OCI-LY1 (cell line): ENCODE data around the gene ARAP1.

Experiments used
- H2AFZ ChIP-seq: fragments of 200-600 bp; sonication (generic), shearing (Covaris generic); 2 replicates; pipeline ENCODE4 v1.6.0; 2014; ENCODE audit warnings: antibody characterized with exemption, mild to moderate bottlenecking, low read length
- H3F3A ChIP-seq: fragments of 200-600 bp; sonication (generic), shearing (Covaris generic); 2 replicates; pipeline ENCODE4 v1.6.0; 2014; ENCODE audit warnings: mild to moderate bottlenecking, antibody characterized with exemption, low read length, moderate library complexity; ENCODE audit not compliant: insufficient read depth
- H3K27ac ChIP-seq: fragments of 200-600 bp; sonication (generic); 2 replicates; pipeline ENCODE4 v1.5.1; 2014; ENCODE audit warnings: low read length, mixed run types, mild to moderate bottlenecking, low read depth; ENCODE audit not compliant: poor library complexity, severe bottlenecking
- H3K27me3 ChIP-seq: fragments of 200-600 bp; sonication (generic); 2 replicates; pipeline ENCODE4 v1.6.0; 2014; ENCODE audit warnings: antibody characterized with exemption, mild to moderate bottlenecking, low read length, moderate library complexity; ENCODE audit not compliant: insufficient read depth
- H3K36me3 ChIP-seq: fragments of 200-600 bp; sonication (generic); 2 replicates; pipeline ENCODE4 v1.6.1; 2014; ENCODE audit warnings: mild to moderate bottlenecking, antibody characterized with exemption, low read length, moderate library complexity, mixed read lengths; ENCODE audit not compliant: insufficient read depth
- H3K4me1 ChIP-seq: fragments of 200-600 bp; sonication (generic); 2 replicates; pipeline ENCODE4 v1.5.1; 2014; ENCODE audit warnings: mild to moderate bottlenecking, low read length, moderate library complexity; ENCODE audit not compliant: insufficient read depth, severe bottlenecking
- H3K4me2 ChIP-seq: fragments of 200-600 bp; sonication (generic), shearing (Covaris generic); 2 replicates; pipeline ENCODE4 v1.6.1; 2014; ENCODE audit warnings: low read length
- H3K4me3 ChIP-seq: fragments of 200-600 bp; sonication (generic); 2 replicates; pipeline ENCODE4 v1.5.1; 2014; ENCODE audit warnings: low read length, low read depth, mild to moderate bottlenecking, mixed read lengths; ENCODE audit not compliant: poor library complexity, severe bottlenecking
- H3K79me2 ChIP-seq: fragments of 200-600 bp; shearing (Covaris generic); 2 replicates; pipeline ENCODE4 v1.6.1; 2016; ENCODE audit warnings: mixed run types, low read length, mixed read lengths; ENCODE audit not compliant: insufficient read depth
- H3K9ac ChIP-seq: fragments of 200-600 bp; sonication (generic), shearing (Covaris generic); 2 replicates; pipeline ENCODE4 v1.6.1; 2014; ENCODE audit warnings: mild to moderate bottlenecking, low read length, mixed read lengths
- H3K9me2 ChIP-seq: fragments of 200-600 bp; sonication (generic), shearing (Covaris generic); 2 replicates; pipeline ENCODE4 v1.6.1; 2014; ENCODE audit warnings: low read depth, mild to moderate bottlenecking, low read length, mixed read lengths
- H3K9me3 ChIP-seq: fragments of 200-600 bp; shearing (Covaris generic); 2 replicates; pipeline ENCODE4 v1.6.1; 2014; ENCODE audit warnings: low read length, mixed read lengths
- H4K20me1 ChIP-seq: fragments of 200-600 bp; sonication (generic), shearing (Covaris generic); 2 replicates; pipeline ENCODE4 v1.6.0; 2016; ENCODE audit warnings: mild to moderate bottlenecking, low read length; ENCODE audit not compliant: insufficient read depth
- EZH2 ChIP-seq: fragments of 200-600 bp; sonication (generic), shearing (Covaris generic); IDR thresholded peaks from 2 replicates; pipeline ENCODE4 v1.8.0; 2017; ENCODE audit warnings: borderline replicate concordance, mixed run types, mild to moderate bottlenecking, antibody characterized with exemption, low read length, moderate library complexity, mixed read lengths
- TF ChIP-seq, protein P1 (sequence below): fragments of 200-600 bp; sonication (generic), shearing (Covaris generic); IDR thresholded peaks from 2 replicates; pipeline ENCODE4 v1.5.1; 2017; ENCODE audit warnings: mild to moderate bottlenecking, antibody characterized with exemption, low read length, moderate library complexity, mixed read lengths

Gene ARAP1

DNA sequence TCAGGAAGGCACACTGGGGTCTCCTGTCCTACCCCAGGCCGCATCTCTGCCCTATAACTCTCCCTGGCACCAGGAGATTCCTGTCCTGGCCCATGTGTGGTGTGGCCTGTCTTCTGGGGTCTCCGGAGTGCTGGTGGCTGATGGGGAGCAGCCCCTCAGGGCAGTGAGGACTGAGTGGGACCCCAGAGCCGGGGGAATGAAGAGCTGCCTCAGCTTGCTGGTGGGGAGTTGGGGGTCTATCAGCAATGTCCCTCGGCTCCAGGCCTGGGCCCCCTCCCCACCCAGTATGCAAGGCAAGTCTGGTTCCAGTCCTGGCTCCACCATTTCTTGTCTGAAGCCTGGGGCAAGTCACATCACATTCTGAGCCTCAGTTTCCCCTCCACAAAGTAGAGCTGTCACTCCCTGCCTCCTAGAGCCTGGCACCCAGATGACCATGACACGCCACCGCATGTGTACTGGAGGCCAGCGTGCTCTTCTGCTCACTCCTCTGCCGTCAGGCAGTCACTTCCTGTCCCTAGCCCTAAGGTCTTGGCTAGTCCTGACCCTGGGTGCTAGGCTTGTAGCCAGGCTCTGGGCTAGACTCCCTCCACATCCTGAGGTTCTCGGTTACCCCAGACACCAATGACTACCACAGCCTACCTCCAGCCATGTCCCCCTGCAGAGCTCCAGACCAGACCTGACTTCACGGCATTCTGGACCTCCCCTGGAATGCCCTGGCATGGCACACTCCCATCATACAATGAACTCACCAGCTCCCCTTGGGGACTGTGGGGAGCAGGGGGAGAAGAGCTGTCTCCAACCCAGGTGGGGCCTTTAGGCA lies 12.8 kb downstream of the ARAP1 start:
- H2AFZ ChIP-seq: no peak overlapping the region
- H3K4me3 ChIP-seq: peak overlapping the region; percentile 7
- H3F3A ChIP-seq: no peaks in the 10 kb centered on the region
- H3K9ac ChIP-seq: peak overlapping the region; percentile 48; the same call in 1 of the 2 replicates
- no peaks in the 10 kb centered on the region for H3K27me3 ChIP-seq
- no peaks in the 10 kb centered on the region for H3K9me3 ChIP-seq
- peaks cover 75% of the 10 kb centered on the region for H3K4me1 ChIP-seq
- H3K27ac ChIP-seq: peak overlapping the region; percentile 89
- no peaks in the 10 kb centered on the region for H3K36me3 ChIP-seq
- no peaks in the 10 kb centered on the region for H3K9me2 ChIP-seq
- no peaks in the 10 kb centered on the region for H3K79me2 ChIP-seq
- no peaks in the 10 kb centered on the region for H4K20me1 ChIP-seq
- no peak for TF ChIP-seq EZH2
- TF ChIP-seq, protein P1, sequence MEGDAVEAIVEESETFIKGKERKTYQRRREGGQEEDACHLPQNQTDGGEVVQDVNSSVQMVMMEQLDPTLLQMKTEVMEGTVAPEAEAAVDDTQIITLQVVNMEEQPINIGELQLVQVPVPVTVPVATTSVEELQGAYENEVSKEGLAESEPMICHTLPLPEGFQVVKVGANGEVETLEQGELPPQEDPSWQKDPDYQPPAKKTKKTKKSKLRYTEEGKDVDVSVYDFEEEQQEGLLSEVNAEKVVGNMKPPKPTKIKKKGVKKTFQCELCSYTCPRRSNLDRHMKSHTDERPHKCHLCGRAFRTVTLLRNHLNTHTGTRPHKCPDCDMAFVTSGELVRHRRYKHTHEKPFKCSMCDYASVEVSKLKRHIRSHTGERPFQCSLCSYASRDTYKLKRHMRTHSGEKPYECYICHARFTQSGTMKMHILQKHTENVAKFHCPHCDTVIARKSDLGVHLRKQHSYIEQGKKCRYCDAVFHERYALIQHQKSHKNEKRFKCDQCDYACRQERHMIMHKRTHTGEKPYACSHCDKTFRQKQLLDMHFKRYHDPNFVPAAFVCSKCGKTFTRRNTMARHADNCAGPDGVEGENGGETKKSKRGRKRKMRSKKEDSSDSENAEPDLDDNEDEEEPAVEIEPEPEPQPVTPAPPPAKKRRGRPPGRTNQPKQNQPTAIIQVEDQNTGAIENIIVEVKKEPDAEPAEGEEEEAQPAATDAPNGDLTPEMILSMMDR: no peak
- peak overlapping the region; percentile 54 for H3K4me2 ChIP-seq

DNA sequence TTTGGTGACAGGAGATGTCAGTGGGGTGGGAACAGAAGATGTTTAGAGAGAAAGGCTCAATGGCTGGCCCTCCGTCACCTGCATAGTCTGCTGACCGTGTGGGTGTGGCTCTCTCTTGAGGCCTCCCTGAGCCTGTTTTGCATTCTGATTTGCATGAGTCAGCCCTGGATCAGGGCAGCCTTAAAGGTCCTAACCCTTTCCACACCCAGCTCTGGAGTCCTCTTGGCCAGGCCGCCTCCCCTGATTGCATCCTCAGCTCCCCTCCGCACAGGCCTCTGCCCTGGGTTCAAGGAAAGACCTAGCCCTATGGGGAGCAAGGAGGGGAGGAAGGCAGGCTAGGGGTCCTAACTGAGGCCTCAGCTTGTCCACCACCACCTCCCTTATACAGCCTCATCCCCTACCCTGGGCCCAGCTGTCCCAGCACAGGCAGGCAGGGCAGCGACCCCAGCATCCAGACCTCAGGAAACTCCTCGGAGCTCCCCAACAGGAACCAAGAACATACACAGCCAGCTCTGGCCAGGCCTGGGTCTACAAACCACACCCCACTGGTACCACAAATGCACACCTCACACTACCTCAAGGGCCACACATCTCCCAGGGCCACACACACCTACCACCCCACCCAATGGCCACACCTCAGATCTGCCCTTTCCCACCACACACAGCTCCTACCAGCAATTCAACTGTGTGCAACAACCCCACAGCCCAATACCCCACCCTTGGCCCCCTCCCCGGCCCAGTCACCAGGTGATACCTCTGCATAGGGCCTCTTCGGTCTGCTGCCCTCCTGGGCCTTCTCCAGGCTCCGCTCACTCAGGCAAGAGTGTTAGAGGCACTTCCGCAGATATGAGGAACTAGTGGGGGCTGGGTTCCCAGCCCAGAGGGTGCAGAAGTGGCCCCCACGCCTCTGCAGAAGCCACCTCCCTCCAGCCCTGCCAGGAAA lies 13.7 kb downstream of the ARAP1 start:
- no peak overlapping the region for H2AFZ ChIP-seq
- H3K27me3 ChIP-seq: no peaks in the 10 kb centered on the region
- no peaks in the 10 kb centered on the region for H4K20me1 ChIP-seq
- H3K79me2 ChIP-seq: no peaks in the 10 kb centered on the region
- peak overlapping the region; percentile 89 for H3K27ac ChIP-seq
- no peaks in the 10 kb centered on the region for H3K36me3 ChIP-seq
- peak overlapping the region; percentile 54 for H3K4me2 ChIP-seq
- H3K9me3 ChIP-seq: no peaks in the 10 kb centered on the region
- no peaks in the 10 kb centered on the region for H3K9me2 ChIP-seq
- H3K4me3 ChIP-seq: peak overlapping the region; percentile 42
- H3K4me1 ChIP-seq: peaks cover 66% of the 10 kb centered on the region
- TF ChIP-seq, protein P1: no peak
- TF ChIP-seq EZH2: no peak
- no peaks in the 10 kb centered on the region for H3F3A ChIP-seq
- peak overlapping the region; percentile 57; the same call in 1 of the 2 replicates for H3K9ac ChIP-seq

DNA sequence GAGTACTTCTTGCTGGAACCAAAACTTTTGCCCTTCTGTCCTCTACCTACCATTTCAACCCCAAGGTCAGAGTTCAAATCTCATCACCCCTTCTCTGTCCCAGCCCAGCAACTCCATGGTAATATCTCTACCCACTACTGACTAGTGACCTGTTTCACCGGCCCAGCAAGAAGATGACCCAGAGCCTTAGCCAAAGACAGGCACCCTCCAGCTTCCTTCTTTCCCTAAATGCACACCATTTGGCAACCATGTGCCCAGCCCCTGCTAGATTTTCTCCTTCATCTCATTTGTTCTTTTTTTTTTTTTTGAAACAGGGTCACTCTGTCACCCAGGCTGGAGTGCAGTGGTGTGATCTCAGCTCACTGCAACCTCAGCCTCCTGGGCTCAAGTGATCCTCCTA lies 14.9 kb downstream of the ARAP1 start:
- H3K79me2 ChIP-seq: no peaks in the 10 kb centered on the region
- H3K4me1 ChIP-seq: peaks cover 63% of the 10 kb centered on the region
- H3K27ac ChIP-seq: peak overlapping the region; percentile 89
- no peak for TF ChIP-seq EZH2
- TF ChIP-seq, protein P1: no peak
- peaks cover 1% of the 10 kb centered on the region for H3K36me3 ChIP-seq
- peak overlapping the region; percentile 14; the same call in 1 of the 2 replicates for H3K4me2 ChIP-seq
- H4K20me1 ChIP-seq: no peaks in the 10 kb centered on the region
- no peak overlapping the region for H3K4me3 ChIP-seq
- no peaks in the 10 kb centered on the region for H3K27me3 ChIP-seq
- no peaks in the 10 kb centered on the region for H3K9me2 ChIP-seq
- no peak overlapping the region for H2AFZ ChIP-seq
- peak overlapping the region; percentile 35; the same call in 1 of the 2 replicates for H3K9ac ChIP-seq
- no peaks in the 10 kb centered on the region for H3F3A ChIP-seq
- H3K9me3 ChIP-seq: no peaks in the 10 kb centered on the region
